Thyroid gland (tissue), 4 donors: ENCODE measurements around the gene AK1. TPM values are rescaled to one million over a fixed set of nuclear protein-coding genes. Genes with fewer than 3 reads are reported as not detected.
"Not testable (repeated sequence)": the region's sequence is repeated elsewhere in the genome, so short reads cannot be mapped to it uniquely, and the experiment has no call there.

Experiments used
- DNase-seq, 2 donors: peaks; one replicate each; pipeline ENCODE4 v3.0.0-alpha.2; 2019
- H3K27ac ChIP-seq, 3 donors: fragments of 200-600 bp; sonication (generic); 1 replicate in 2 of 3; 2 replicates in 1 of 3; pipeline ENCODE4 v1.5.1; 2016 to 2019; ENCODE audit warnings: mild to moderate bottlenecking in 1 of 3, moderate library complexity in 1 of 3
- H3K27me3 ChIP-seq: fragments of 200-600 bp; sonication (generic); one replicate; pipeline ENCODE4 v1.5.1; 2019
- H3K36me3 ChIP-seq, 2 donors: fragments of 200-600 bp; sonication (generic); one replicate each; pipeline ENCODE4 v1.5.1; 2016 to 2019
- H3K4me1 ChIP-seq, 2 donors: fragments of 200-600 bp; sonication (generic); one replicate each; pipeline ENCODE4 v1.5.1; 2017 to 2019
- H3K4me3 ChIP-seq, 3 donors: fragments of 200-600 bp; sonication (generic); replicated peaks in 1 of 3; 1 replicate in 2 of 3; 2 replicates in 1 of 3; pipeline ENCODE4 v1.5.1; 2016; ENCODE audit warnings: mild to moderate bottlenecking in 1 of 3
- H3K9me3 ChIP-seq: fragments of 200-600 bp; sonication (generic); one replicate; pipeline ENCODE4 v1.5.1; 2017
- POLR2A ChIP-seq, 2 donors: fragments of 450-650 bp; IDR thresholded peaks; one replicate each; pipeline ENCODE4 v1.6.1; 2017; ENCODE audit warnings: antibody characterized with exemption in 2 of 2, mild to moderate bottlenecking in 2 of 2, moderate library complexity in 1 of 2
- WGBS, 2 donors: methylation state at CpG; one replicate each; pipeline ENCODE4 v1.1.5; 2017; 5-methylcytosine and 5-hydroxymethylcytosine counted together
- intact Hi-C: fragments of 100-400 bp; cut with DNase I; formaldehyde crosslinking; loops from one replicate; pipeline ENCODE4 v1.15.1; 2023
- total RNA-seq, 4 donors: library from RNA; depleted of rRNA; stranded (reverse); fragments of >200 nt; gene quantifications; one replicate each; pipeline ENCODE4 v1.2.3, GENCODE V29; 2016
- TF ChIP-seq, protein P1 (sequence below), 6 experiments: fragments of 200-600 bp in 3 of 6; fragments of 450-650 bp in 3 of 6; sonication (generic) in 3 of 6; IDR thresholded peaks; one replicate each; pipeline ENCODE4 v1.5.1; 2016 to 2019; ENCODE audit warnings: antibody characterized with exemption in 6 of 6, mild to moderate bottlenecking in 2 of 6, inconsistent platforms in 1 of 6, moderate library complexity in 1 of 6

AK1 gene
- total RNA-seq, 4 donors from 2014 or later: 56.3 to 98.9 (median 86.3) TPM

DNA sequence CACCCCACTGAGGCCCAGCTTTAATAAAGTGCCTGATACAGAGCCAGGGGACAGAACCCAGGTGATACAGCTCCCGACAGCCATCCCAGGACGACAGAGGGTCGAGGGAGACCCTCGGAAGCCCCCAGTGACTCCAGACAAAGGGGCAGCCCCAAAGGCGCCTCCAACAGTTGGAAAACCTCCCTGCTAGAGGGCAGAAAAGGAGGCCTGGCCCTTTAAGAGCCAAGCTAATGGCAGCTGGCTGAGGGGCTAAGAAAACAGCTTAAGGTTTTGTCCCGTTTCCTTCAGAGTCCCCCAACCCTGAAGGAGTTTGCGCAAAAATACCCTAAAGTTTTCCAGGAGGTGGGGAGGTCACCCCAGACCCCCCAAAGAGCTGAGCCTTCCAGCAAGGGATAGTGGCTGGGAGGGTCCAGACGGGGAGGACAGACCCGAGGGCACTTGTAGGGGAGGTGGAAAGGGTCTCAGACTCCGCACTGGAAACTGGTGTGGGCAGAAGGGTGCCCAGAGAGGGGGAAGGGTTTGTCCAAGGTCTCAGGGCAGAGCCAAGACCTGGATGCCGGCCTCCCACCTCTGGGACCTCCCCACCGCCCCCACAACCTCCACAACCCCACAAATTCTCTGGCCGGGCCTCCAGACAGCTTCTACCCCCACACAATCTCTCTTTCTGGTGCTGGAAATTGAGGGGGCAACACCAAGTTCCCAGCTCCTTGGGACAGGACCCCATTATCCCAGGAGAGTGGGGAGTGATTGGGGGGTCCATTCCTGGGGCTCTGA is 8.2 kb upstream of the AK1 start:
- no peak overlapping the region for H3K4me3 ChIP-seq
- H3K4me1 ChIP-seq: peaks cover 0 to 22% of the 10 kb centered on the region in 2 donors
- TF ChIP-seq POLR2A (IDR thresholded peaks at IDR 0.05): no peak
- TF ChIP-seq, protein P1, sequence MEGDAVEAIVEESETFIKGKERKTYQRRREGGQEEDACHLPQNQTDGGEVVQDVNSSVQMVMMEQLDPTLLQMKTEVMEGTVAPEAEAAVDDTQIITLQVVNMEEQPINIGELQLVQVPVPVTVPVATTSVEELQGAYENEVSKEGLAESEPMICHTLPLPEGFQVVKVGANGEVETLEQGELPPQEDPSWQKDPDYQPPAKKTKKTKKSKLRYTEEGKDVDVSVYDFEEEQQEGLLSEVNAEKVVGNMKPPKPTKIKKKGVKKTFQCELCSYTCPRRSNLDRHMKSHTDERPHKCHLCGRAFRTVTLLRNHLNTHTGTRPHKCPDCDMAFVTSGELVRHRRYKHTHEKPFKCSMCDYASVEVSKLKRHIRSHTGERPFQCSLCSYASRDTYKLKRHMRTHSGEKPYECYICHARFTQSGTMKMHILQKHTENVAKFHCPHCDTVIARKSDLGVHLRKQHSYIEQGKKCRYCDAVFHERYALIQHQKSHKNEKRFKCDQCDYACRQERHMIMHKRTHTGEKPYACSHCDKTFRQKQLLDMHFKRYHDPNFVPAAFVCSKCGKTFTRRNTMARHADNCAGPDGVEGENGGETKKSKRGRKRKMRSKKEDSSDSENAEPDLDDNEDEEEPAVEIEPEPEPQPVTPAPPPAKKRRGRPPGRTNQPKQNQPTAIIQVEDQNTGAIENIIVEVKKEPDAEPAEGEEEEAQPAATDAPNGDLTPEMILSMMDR (IDR thresholded peaks at IDR 0.05): no peak
- no peak for DNase-seq
- intact Hi-C loops: no loop called here
- no peaks in the 10 kb centered on the region for H3K27me3 ChIP-seq
- peaks cover 10 to 20% of the 10 kb centered on the region in 2 donors for H3K36me3 ChIP-seq
- no peaks in the 10 kb centered on the region for H3K9me3 ChIP-seq
- WGBS, 2 donors: 69 to 78% methylated on average over 12 to 13 of the region's 13 CpGs
- no peak overlapping the region for H3K27ac ChIP-seq

DNA sequence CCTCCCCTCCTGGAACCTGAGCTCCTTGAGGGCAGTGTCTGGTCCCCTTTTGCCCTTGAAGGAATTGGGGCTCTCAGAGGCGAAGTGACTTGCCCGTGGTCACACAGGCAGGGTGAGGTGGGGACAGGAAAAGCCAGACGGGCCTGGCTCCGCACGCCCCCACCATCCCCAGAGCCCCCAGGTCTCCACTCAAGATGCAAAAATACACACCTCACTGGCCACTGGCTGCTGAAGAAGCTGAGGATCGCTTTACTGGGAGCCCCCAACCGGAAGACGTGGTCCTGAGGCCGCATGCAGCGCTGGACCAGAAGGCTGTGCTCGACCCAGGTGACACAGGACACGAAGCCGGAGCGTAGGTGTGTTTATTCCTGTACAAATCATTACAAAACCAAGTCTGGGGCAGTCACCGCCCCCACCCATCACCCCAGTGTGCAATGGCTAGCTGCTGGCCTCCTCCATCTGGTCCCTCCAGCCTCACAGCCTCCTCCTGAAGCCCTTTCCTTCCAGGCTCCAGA is 7.6 kb upstream of the AK1 start:
- no peaks in the 10 kb centered on the region for H3K27me3 ChIP-seq
- 73 to 82% methylated on average over 7 to 15 of the region's 15 CpGs for WGBS, 2 donors
- H3K9me3 ChIP-seq: no peaks in the 10 kb centered on the region
- H3K36me3 ChIP-seq: peaks cover 6 to 16% of the 10 kb centered on the region in 2 donors
- no peak overlapping the region for H3K4me3 ChIP-seq
- peaks cover 0 to 22% of the 10 kb centered on the region in 2 donors for H3K4me1 ChIP-seq
- no peak for DNase-seq
- peak overlapping the region in 1 of 3 donors; percentile 53 for H3K27ac ChIP-seq
- intact Hi-C loops: no loop called here
- TF ChIP-seq, protein P1 (IDR thresholded peaks at IDR 0.05): no peak
- TF ChIP-seq POLR2A (IDR thresholded peaks at IDR 0.05): no peak

DNA sequence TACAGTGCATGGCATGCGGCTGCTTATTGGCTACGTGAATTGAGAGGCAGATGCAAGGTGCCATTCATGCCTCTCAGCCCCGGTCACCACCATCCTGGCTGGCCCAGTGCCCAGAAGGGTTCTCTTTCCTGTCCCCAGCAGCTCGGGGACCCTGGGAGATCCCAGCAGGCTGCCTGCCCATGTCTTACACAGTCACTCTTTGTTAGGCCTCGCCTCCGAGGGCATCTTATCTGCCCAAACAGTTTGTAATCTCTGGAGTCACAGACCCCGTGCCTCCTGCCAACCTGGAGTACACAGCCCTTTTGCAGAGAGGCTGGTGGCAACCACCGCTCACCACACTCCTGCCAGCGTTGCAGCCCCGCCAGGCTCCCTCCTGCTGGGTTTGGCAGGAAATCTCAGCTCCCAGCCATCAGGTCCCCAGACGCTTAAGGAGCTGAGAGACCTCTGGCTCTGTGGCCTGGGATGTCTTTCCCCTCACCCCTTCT is 7.0 kb upstream of the AK1 start:
- Histone ChIP-seq H3K9me3 (no peaks in the 10 kb centered on the region), H3K4me3 (no peak overlapping the region), H3K27ac (peak overlapping the region in 2 of 3 donors; percentile 36 to 53), H3K36me3 (peaks cover 6 to 13% of the 10 kb centered on the region in 2 donors), H3K4me1 (peaks cover 0 to 22% of the 10 kb centered on the region in 2 donors), H3K27me3 (no peaks in the 10 kb centered on the region)
- peak; percentile 83 to 85 for DNase-seq
- 23 to 37% methylated on average over 9 to 11 of the region's 11 CpGs for WGBS, 2 donors
- TF ChIP-seq, protein P1 (IDR thresholded peaks at IDR 0.05): no peak
- intact Hi-C loops: no loop called here

DNA sequence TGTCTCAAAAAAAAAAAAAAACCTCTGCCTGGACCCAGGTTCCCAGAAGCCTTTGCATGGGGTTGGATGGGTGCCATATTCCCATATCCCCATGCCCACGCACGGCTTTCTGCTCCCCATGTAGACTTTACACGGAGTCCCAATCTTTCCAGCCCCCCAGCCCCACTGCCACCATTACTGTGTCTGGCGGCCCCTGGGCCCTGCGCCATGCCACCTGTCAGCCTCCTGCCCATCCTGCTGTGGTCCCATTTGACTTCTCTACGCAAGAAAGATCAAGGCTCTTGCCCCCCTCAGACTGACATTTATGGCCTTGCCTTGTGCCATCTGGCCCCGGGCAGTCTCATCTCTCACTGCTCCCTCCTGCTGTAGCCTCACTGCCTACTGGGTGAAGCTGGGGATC is 6.5 kb upstream of the AK1 start:
- H3K36me3 ChIP-seq: peaks cover 6 to 13% of the 10 kb centered on the region in 2 donors

DNA sequence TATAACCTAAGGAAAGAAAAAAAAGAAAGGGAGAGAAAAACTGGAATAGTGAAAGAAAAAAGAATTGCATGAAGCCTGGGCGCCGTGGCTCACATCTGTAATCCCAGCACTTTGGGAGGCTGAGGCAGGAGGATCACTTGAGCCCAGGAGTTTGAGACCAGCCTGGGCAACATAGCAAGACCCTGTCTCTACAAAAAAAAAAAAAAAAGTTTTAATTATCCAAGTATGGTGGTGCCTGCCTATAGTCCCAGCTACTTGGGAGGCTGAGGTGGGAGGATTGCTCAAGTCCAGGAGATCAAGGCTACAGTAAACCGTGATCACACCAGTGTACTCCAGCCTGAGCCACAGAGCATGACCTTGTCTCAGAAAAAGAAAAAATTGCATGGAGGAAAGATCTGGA is 4.2 kb upstream of the AK1 start:
- H3K9me3 ChIP-seq, H3K27me3 ChIP-seq, H3K36me3 ChIP-seq, DNase-seq, H3K27ac ChIP-seq, H3K4me3 ChIP-seq, intact Hi-C loops: not testable (repeated sequence)
- WGBS, 2 donors: 85% methylated on average over 3 of the region's 3 CpGs
- peaks cover 10 to 24% of the 10 kb centered on the region in 2 donors for H3K4me1 ChIP-seq

More for the DNA sequence above, 6.5 kb upstream of the AK1 start:
- H3K4me3 ChIP-seq: no peak overlapping the region
- H3K27me3 ChIP-seq: no peaks in the 10 kb centered on the region
- TF ChIP-seq POLR2A (IDR thresholded peaks at IDR 0.05): no peak
- TF ChIP-seq, protein P1 (IDR thresholded peaks at IDR 0.05): no peak
- no peaks in the 10 kb centered on the region for H3K9me3 ChIP-seq
- 90 to 91% methylated on average over 7 of the region's 7 CpGs for WGBS, 2 donors
- H3K27ac ChIP-seq: peak overlapping the region in 1 of 3 donors; percentile 36
- intact Hi-C loops: no loop called here
- DNase-seq: no peak
- peaks cover 0 to 22% of the 10 kb centered on the region in 2 donors for H3K4me1 ChIP-seq
